SHP77 treated with DMSO at 0.1 percent for 48 hours (cell line): ENCODE results near the gene PCBD1.
"Not testable (repeated sequence)": the region's sequence is repeated elsewhere in the genome, so short reads cannot be mapped to it uniquely, and the experiment has no call there.

Experiments used
- DNase-seq: peaks from one replicate; lab custom pipeline; 2025; lab: John Stamatoyannopoulos, UW

The PCBD1 gene

DNA sequence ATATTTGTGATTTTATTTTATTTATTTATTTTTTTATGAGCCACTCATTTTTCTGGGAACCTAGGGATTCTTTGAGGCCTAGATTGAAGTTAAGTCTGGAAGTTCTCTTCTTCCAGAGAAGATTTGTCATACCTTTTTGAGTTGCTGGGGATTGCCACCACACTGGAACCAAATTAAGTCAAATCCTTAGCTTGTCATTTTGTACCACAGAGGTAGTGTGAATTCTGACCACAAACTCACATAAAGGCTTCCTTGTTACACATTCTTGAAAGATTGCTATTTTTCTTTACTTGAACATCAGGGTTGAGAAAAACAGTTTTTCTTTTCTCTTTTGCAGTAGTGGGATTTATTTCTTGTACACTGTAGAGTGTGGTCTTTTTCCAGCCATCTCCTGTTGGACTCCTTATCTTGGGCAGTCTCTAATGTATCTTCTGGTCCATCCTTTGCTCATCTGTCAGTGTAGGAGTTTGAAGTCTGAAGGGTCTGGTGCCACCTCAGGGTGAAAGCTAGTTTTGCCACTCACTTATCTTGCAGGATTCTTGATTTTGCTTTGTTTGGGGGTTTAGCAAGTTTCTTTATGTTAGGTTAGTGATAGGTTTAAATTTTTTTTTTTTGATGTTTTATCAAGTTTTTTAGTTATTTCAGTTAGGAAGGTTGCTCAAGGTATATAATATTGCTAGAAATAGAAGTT lies 24.8 kb downstream of the PCBD1 start:
- no peak for DNase-seq

DNA sequence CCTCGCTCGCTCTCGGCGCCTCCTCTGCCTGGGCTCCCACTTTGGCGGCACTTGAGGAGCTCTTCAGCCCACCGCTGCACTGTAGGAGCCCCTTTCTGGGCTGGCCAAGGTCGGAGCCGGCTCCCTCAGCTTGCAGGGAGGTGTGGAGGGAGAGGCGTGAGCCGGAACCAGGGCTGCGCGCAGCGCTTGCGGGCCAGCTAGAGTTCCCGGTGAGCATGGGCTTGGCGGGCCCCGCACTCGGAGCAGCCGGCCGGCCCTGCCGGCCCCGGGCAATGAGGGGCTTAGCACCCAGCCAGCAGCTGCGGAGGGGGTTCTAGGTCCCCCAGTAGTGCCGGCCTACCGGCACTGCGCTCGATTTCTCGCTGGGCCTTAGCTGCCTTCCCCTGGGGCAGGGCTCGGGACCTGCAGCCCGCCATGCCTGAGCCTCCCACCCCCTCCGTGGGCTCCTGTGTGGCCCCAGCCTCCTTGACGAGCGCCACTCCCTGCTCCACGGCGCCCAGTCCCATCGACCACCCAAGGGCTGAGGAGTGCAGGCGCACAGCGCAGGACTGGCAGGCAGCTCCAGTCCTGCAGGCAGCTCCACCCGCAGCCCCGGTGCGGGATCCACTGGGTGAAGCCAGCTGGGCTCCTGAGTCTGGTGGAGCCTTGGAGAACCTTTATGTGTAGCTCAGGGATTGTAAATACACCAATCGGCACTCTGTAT lies 26.7 kb downstream of the PCBD1 start:
- DNase-seq: not testable (repeated sequence)

DNA sequence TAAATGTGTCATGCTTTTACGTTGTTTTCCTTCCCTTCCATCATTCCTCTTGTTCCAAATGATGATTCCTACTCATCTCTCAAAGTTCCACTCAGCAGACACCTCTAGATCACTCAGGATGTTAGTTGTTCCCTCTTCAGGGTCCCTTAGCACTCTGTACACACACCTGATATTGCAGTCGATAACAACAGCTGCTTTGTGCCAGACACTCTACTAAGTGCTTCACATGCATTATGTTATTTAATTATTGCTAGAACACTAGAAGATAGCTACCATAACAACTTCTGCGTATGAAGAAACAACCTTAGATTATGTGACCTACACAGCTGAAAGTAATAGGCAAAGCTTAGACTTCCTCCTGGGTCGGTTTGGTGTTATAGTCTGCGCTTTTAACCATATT lies 29.6 kb downstream of the PCBD1 start:
- DNase-seq: no peak

DNA sequence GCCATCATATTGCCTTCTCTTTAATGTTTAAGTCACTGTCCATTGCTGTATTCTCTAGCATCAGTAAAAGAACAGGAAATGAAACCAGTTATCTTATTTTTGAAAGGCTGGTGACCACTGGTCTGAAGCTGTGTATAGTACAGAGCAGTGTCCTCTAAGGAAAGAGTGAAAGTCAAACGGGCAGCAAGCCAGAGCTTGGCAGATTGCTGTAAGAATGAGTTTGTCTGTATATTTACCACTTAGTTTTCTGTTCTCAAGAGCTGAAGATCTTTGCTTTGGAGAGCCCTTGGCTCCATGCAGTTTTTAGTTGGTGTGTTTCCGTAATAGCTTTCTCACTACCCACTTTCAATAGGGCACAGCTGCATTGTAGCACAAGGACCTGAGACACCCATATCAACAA lies 31.9 kb downstream of the PCBD1 start:
- DNase-seq: no peak

DNA sequence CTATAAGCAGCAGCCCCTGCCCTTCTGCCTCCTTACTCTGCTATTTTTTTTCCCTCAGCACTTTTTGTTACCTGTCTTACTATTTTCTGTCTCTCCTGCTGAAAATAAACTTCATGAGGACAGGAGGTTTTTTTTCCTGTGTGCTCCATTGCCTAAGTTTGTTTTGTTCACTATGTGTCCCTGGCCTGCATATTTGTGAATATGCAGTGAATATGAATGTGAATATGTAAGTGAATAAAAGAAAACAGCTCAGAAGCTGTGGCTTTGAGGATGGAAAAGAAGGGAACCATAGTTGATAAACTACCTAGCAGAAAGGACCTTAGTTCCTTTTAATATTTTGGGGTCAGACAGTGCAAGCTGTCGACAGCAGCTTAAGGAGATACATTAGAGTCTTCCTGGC lies 34.9 kb downstream of the PCBD1 start:
- no peak for DNase-seq

DNA sequence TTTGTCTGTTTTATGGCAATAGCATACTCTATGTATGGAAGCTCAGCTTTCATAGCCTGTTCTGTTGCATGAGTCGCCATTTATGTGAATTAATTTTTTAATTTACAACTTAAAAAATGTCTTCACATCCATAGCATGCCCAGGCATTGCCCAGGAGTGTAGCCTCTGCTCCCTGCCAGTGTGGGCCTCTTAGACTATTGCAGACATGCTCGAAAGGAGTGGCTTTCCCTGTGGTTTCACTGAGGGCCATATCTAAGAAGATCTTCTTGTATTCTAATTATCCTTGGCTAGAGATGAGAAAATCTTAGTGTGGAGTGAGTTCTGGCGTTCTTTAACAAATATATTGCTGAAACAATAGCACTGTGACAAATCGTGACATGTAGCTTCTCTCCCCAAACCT lies 35.3 kb downstream of the PCBD1 start:
- no peak for DNase-seq

DNA sequence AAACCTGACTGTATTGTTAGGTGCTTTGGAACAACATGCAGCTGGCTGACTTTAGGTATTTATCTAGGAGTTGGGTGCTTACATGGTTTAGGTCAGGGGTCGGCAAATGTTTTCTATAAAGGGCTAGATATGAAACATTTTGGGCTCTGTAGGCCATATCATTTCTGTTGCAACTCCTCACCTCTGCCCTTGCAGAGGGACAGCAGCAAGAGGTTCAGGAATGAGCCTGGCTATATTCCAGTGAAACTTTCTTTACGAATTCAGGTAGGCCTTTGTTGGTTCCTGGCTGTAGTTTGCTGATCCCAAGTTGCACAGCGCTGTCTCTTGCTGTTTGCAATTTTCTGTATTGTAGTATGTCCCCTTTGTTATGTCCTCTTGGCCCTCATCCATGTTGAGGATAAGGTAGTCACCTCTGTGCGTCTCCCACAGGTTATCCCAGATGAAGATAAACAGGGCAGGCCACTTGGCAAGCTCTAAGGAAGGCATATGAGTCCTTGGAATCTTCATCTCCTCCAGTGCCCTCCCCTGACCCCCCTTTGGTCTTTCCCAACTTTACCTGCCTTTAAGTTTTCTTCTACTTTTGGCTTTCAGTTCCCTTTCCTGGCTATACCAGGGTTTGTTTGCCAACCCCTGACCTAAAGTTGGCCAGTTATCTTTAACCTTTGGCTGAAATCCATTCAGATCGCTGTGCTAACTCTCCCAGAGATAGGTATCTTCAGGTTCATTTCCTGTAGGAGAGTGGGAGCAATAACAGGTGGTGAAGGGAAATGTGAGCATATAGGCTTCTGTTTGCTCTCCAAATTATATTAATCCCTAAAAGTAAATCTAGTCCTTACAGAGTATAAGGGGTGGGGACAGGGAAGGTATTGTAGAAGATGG lies 36.5 kb downstream of the PCBD1 start:
- DNase-seq: no peak

DNA sequence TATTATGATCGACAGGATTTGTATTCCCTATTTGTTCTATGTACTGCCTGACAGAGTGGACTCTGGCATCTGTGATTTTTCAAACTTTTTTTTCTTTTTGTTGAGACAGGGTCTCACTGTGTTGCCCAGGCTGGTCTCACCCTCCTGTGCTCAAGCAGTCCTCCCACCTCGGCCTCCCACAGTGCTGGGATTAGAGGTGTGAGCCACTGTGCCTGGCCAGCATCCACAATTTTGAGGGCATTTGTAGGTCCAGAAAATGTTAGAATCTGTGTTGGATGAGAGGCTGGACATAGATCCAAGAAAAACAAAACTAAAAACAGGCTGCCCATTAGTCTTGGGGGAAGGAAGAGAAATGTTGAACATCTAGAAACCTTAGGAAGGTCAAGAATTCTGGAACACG lies 38.3 kb downstream of the PCBD1 start:
- no peak for DNase-seq

DNA sequence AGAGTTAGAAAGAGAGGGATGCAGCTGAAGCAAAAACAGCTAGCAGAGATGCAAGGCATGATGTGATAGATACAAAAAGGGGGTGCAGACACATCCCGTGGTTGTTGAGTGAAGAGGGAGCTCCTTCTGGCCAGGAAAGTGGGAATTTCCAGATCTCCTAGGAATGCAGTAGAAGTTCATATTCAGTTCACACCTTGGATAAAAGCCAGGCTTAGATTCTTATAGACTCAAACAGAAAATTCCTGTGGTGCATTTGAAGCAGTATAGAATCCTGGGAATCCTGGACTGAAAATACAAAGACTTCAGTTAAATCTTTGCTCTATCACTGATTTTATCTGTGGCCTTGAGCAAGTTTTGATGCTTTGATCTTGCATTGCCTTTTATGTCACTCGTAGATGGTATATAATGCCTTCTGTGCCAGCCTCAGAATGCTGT lies 38.8 kb downstream of the PCBD1 start:
- DNase-seq: no peak

DNA sequence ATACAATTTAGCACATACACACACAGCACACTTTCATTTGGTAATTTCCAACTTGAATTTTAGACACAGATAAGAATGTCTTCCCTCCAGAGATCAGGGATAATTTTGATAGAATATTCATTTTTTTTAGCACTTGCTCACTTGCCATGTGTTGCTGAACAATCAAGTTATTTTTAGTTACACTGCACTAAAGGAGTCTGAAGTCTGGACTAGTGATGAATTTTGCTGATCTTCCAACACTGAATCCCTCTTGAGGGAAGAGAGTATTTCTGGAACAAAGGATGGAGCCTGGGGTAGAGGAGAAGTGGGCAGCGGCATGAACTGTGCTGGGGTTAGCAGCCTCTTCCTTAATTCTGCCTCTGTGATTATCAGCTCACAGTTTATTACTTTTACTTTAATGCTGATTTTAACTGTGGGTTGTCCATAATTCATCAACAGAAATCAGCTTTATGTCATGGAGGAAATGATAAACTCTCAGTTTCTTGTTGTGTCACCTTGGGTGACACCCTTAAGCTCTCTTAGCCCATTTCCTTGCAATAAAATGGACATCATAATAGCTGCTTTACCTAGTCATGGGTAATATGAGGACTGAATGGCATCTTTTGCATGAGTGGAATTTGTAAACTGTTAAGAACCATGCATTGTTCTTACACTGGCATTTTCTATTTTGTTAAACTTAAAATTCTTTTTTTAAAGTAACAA lies 40.6 kb downstream of the PCBD1 start:
- no peak for DNase-seq

DNA sequence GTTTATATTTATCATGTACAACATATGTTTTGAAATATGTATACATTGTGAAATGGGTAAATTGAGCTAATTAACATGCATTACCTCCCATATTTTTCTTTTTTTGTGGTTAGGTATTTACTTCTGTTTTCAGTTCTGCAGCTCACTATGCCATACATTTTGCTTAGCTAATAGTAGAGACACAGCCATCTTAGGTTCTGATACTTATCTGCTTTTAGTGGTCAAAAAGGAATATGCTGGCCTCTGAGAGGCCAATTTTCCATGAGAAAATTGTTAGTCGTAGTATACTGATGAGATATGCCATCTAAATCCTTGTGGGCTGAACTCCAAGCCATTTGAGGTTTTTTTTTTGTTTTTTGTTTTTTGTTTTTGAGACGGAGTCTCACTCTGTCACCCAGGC lies 41.6 kb downstream of the PCBD1 start:
- DNase-seq: no peak

DNA sequence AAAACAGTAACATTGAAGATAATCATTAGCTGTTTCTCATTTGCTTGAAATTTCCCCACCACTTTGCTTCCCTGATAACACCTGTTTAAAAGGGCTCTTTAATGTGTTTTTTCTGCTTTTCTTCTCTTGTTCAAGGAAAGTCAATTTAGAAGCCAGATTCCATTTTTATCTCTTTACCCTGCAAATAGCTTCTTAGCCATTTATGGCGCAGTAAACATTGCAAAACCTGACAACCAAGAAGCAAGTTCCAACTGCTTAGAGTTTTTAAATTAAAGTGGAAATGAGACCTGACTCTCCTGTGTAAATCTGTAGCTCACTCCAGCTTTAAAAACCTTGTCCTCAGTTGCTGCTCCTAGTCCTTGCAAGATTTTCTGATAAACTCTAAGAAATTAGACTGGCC lies 42.5 kb downstream of the PCBD1 start:
- no peak for DNase-seq

DNA sequence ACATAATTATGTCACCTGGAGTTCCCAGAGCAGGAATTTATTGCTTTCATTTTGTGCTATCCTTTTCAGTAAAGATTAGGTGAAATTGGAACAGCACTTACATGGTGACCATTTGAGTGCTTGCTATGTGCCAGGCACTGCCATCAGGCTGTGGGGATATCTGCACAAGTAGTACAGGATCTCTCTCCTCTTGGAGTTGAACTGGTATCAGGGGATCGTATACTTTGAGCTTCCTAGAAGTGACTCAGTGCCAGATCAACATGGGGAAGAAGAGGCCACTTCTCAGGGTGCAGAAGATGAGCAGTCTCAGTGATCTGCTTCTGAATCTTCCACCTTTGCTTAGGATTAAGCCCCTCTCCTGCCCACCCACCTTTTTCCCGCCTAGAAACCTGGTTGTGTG lies 43.1 kb downstream of the PCBD1 start:
- DNase-seq: no peak

DNA sequence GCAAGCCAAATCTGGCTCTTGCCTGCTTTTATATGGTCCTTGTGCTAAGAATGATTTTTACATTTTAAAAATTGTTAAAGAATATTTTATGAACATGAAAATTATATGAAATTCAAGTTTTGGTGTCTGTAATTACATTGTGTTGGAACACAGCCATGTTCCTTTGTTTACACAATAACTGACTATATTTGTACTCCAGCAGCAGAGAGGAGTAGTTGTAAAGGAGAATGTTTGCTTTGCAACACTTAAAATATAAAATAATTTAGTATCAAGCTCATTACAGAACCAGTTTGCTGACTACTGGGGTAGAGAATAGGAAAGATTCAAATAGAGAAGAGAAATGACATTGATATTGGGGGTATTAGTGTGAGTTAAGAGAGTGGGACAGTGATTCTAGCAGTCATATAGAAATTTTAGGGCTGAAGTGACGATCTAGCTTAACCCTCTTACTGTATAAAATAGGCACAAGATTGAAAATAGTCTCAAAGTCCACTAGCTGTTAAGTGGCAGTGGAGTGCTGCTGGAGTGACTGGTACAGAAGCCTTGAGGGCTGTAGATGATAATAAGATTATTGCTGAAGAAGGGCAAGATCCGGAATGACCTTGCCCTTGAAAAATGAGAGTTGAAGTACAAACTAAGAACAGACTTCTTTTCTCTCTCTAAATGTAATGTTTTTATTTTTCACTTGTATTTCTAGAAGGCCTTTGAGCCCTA lies 44.4 kb downstream of the PCBD1 start:
- peak; percentile 18 for DNase-seq

DNA sequence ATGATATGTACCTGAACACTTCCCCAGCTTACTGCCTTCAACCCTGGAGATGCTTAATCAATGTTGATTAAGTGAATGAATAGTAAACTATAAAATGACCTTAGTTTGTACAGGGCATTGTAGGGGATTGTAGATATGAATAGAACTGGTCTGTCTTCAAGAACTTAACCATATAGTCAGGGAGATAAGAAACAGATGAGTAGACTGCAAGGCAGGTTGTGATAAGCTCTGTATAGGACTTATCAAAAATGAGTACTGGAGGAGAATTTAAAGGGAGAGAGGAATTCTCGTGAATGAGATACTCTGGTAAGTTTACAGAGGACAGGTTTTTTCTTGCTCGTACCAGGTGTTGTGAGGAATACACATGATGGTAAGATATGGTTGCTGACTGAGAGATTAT lies 45.0 kb downstream of the PCBD1 start:
- DNase-seq: no peak

DNA sequence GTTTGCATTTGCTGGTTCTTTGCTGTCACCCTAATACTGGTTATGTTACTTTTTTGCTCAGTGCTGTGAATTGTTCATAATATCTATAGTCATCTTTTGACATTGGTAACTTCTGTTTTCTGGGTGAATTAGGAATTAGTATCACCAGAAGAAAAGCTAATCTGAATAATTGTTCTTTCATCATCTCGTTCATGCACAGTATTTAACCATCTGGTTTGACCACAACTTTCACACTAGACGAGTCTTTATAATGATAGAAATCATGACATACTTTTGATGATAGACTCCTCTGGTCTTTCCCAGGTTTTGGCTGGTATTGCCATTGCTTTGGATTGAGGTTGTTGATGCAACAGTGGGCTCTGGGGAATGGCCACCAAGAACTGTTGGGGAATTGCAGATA lies 47.5 kb downstream of the PCBD1 start:
- no peak for DNase-seq

DNA sequence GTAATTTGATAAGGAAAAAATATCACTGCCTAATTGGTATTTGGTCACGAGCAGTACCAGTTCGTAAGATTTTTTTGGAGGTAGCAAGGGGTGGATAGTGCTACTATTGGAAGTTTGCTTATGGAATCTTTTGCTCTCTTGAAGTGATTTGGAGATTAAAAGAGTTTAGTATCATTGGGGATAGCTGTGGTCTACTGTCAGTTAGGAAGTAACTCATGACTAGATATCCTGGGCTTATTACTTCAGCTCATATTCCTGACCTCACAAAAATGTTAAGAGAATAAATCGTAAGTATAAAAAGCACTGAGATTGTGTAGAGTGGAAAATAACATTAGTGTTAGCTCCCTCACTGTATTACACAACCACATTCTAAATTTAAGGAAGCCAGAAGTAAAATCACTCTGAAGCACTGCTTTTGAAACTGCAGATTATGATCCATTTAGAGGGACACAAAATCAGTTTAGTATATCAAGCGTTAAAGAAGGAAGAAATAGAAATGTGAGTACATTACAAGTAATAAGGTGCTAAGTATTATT lies 50.0 kb downstream of the PCBD1 start:
- DNase-seq: no peak

DNA sequence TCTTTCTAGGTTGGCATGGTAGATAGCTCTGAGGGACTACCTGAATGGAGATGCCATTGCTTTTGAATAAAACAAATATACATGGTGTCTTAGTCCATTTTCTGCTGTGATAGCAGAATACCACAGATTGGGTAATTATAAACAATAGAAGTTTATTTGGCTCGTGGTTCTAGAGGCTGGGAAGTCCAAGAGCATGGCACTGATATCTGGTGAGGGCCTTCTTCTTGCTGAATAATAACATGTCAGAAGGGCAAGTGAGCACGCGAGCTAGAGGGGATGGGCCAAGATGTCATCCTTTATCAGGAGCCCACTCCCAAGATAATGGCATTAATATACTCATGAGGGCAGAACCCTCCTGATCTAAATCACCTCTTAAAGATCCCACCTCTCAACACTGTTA lies 50.7 kb downstream of the PCBD1 start:
- no peak for DNase-seq

DNA sequence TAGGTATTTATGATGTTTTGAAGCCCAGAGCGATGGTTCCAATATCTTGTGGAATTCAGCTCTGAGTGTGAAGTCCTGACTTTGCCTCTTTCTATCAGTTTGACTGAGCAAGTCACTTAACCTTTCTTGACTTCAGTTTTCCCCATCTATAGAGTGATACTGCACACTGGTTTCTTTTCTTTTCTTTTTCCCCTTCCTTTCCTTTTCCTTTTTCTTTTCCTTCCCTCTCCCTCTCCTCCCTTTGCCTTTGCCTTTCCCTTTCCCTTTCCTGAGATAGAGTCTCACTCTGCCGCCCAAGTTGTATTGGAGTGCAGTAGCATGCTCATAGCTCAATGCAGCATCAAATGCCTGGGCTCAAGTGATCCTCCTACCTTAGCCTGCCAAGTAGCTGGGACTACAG lies 52.0 kb downstream of the PCBD1 start:
- DNase-seq: no peak

DNA sequence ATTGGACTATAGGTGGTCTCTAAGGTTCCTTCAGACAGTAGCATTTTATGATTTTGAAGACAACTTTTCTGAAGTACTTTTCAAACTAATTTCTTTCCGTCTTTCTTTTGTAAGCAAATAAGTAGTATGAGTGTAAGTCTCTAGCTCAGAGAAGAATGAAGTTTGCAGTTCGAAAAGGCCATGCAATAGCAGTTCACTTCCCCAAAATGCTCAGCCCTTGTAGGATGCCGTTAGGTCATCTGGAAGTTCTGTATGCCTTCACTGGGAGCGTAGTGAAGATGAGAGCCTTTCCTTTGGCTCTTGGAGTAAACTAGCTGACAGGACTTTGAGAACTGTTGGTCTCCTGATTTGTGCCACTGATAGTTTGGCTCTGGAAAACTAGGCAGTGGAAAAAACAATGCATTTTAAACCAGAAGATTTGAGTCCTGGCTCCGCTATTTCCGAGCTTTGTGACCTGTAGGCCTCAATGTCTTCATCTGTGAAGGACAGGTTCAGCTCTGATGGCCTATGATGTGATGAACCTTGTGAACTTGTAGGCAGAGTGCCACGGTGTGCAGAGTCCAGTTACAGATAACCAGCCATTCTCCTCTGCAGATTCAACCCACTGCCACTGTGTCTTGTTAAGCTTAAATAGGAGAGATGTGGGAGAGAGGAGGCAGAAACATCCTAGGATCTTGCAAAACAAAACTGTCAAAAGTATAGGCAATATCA lies 53.8 kb downstream of the PCBD1 start:
- no peak for DNase-seq

DNA sequence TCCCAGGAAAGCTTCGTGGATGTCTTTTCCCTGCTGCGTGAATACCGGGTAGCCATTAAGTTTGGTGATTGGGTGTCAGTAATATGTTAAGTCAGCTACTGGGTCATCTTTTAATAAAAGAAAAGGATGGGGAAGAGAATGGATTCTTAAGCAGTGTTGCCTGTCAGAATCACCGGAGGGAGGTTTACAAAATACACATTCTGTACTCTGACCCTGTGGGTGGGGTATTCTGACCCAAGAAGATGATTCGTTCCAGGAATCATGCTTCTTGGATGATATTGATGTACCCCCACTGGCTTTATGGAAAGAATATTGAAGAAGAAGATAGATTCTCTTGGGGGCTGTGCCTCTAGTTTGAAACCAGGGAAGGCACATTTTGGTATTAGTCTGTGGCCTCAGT lies 54.3 kb downstream of the PCBD1 start:
- DNase-seq: no peak
